K562 (cell line): ENCODE measurements around the gene PRKX. TPM values are rescaled to one million over a fixed set of nuclear protein-coding genes. Genes with fewer than 3 reads are reported as not detected.
"Not testable (repeated sequence)": the region's sequence is repeated elsewhere in the genome, so short reads cannot be mapped to it uniquely, and the experiment has no call there.

Experiments
- ATAC-seq: fragments of 200-7000 bp; cut with Tn5 transposase; 3 replicates; pipeline ENCODE4 v1.9.1; 2020; ENCODE audit warnings: moderate library complexity
- BruUV-seq: library from RNA; stranded (reverse); fragments of 400-500 nt; replicated peaks from 2 replicates; lab custom pipeline; 2021; lab: Mats Ljungman, UMichigan
- CTCF ChIA-PET: fragments of 300-600 bp; formaldehyde crosslinking; extraction: SDS; loops from one replicate; lab custom pipeline; 2021; ENCODE audit warnings: low intra/inter-chr PET ratio; lab: Yijun Ruan, JAX
- POLR2A ChIA-PET: fragments of 300-600, 350-650 bp; sonication (Branson Sonifier 250); formaldehyde crosslinking; extraction: SDS; loops from one replicate; lab custom pipeline; 2021; ENCODE audit warnings: antibody characterized with exemption, inconsistent platforms; lab: Yijun Ruan, JAX
- DNase-seq, 4 experiments: peaks; one replicate each; pipeline versions ENCODE4 v3.0.0 to v3.0.0-alpha.2; 2011 to 2018; ENCODE audit warnings: low spot score in 3 of 4, mixed read lengths in 3 of 4; ENCODE audit errors: extremely low read depth in 1 of 4
- FAIRE-seq: peaks from 2 replicates; lab custom pipeline; 2011; peaks lifted over from hg19 to GRCh38; lab: Jason Lieb, UNC
- H2AFZ ChIP-seq: 2 replicates; pipeline ENCODE4 v1.6.0; 2011; ENCODE audit warnings: low read depth, low read length, control low read depth, inconsistent platforms
- H3K27ac ChIP-seq: fragments of 200-600 bp; 3 replicates; pipeline ENCODE4 v1.8.0; 2011; ENCODE audit warnings: low read depth, mild to moderate bottlenecking, control low read depth, inconsistent platforms, low read length, moderate library complexity, mixed read lengths; ENCODE audit errors: extremely low read depth
- H3K27me3 ChIP-seq, 2 experiments: fragments of 300-600 bp in 1 of 2; 2 replicates in 1 of 2; 3 replicates in 1 of 2; pipeline versions ENCODE4 v1.6.0 to v1.8.0; 2011; ENCODE audit warnings: inconsistent platforms in 2 of 2, low read length in 2 of 2, mild to moderate bottlenecking in 1 of 2, mixed read lengths in 1 of 2, moderate library complexity in 1 of 2; ENCODE audit not compliant: control insufficient read depth in 2 of 2, insufficient read depth in 2 of 2
- H3K36me3 ChIP-seq: fragments of 300-600 bp; 3 replicates; pipeline ENCODE4 v1.8.0; 2011; ENCODE audit warnings: mild to moderate bottlenecking, low read length, inconsistent platforms; ENCODE audit not compliant: control insufficient read depth, insufficient read depth
- H3K4me1 ChIP-seq, 2 experiments: fragments of 200-600 bp in 1 of 2; replicated peaks in 1 of 2; 2 replicates in 1 of 2; 3 replicates in 1 of 2; pipeline versions ENCODE4 v1.5.1 to v1.8.0; 2011; ENCODE audit warnings: inconsistent platforms in 2 of 2, low read length in 2 of 2, mild to moderate bottlenecking in 1 of 2, mixed read lengths in 1 of 2, moderate library complexity in 1 of 2; ENCODE audit not compliant: control insufficient read depth in 2 of 2, insufficient read depth in 2 of 2
- H3K4me2 ChIP-seq: 2 replicates; pipeline ENCODE4 v1.6.1; 2011; ENCODE audit warnings: low read length, control low read depth, inconsistent platforms, mixed read lengths; ENCODE audit not compliant: insufficient read depth
- H3K4me3 ChIP-seq: fragments of 200-600 bp; sonication (generic), shearing (Covaris generic); 2 replicates; pipeline ENCODE4 v1.5.1; 2016; ENCODE audit warnings: control low read depth, inconsistent platforms
- H3K79me2 ChIP-seq: fragments of 200-600 bp; 3 replicates; pipeline ENCODE4 v1.8.0; 2011; ENCODE audit warnings: low read length, inconsistent platforms; ENCODE audit not compliant: control insufficient read depth, insufficient read depth
- H3K9ac ChIP-seq, 2 experiments: 2 replicates each; pipeline versions ENCODE4 v1.6.0 to v1.6.1; 2011; ENCODE audit warnings: low read depth in 2 of 2, low read length in 2 of 2, control low read depth in 1 of 2, inconsistent platforms in 1 of 2, mild to moderate bottlenecking in 1 of 2, mixed read lengths in 1 of 2; ENCODE audit not compliant: insufficient read depth in 1 of 2
- H3K9me1 ChIP-seq: one replicate; pipeline ENCODE4 v1.6.0; 2011; ENCODE audit warnings: inconsistent platforms, mild to moderate bottlenecking, low read length, moderate library complexity; ENCODE audit not compliant: control insufficient read depth, insufficient read depth
- H3K9me3 ChIP-seq: replicated peaks from 2 replicates; pipeline ENCODE4 v1.5.1; 2011; ENCODE audit warnings: low read depth, low read length, inconsistent platforms; ENCODE audit not compliant: control insufficient read depth, insufficient read depth
- H4K20me1 ChIP-seq: replicated peaks from 2 replicates; pipeline ENCODE4 v1.6.1; 2011; ENCODE audit warnings: low read length, inconsistent platforms, mixed read lengths; ENCODE audit not compliant: control insufficient read depth, insufficient read depth
- NRF1 ChIP-seq, 2 experiments: fragments of 450-650 bp; IDR thresholded peaks in 1 of 2; conservative IDR thresholded peaks in 1 of 2; 2 replicates each; pipeline ENCODE4 v1.6.1; 2014; ENCODE audit warnings: mild to moderate bottlenecking in 2 of 2
- WGBS: fragments of 100-300 bp; shearing (Covaris generic); methylation state at CpG from one replicate; pipeline ENCODE4 v1.1.6; 2016; ENCODE audit warnings: low coverage, mixed read lengths; ENCODE audit not compliant: insufficient coverage; ENCODE audit errors: missing lambda C conversion rate; 5-methylcytosine and 5-hydroxymethylcytosine counted together
- in situ Hi-C: fragments of 300-500 bp; cut with MboI; formaldehyde crosslinking; loops from 4 replicates; pipeline ENCODE4 v1.15.0; 2018; ENCODE audit warnings: inconsistent platforms, mixed read lengths
- intact Hi-C: fragments of 100-400 bp; cut with micrococcal nuclease; formaldehyde crosslinking; loops from 2 replicates; pipeline ENCODE4 v1.14.2; 2022
- polyA plus RNA-seq, 8 experiments: library from polyadenylated mRNA; depleted of rRNA in 4 of 8; stranded (reverse) in 5 of 8; unstranded in 3 of 8; fragments of >200 nt; fragmentation: Nextera tagmentation in 2 of 8; fragmentation: Illumina TruSeq in 1 of 8; extraction: Ambion mirVana in 2 of 8; extraction: Trizol in 1 of 8; gene quantifications; 2 replicates each; pipeline versions ENCODE4 v1.2.1 to v1.2.3, GENCODE V29; 2011 to 2014; ENCODE audit warnings: inconsistent platforms in 1 of 8, missing spikeins in 1 of 8
- total RNA-seq, 7 experiments: library from RNA; depleted of rRNA in 6 of 7; stranded (reverse); fragments of >200 nt in 6 of 7; fragmentation: Illumina TruSeq in 2 of 7; extraction: Trizol in 2 of 7; gene quantifications; 2 replicates each; pipeline versions ENCODE4 v1.2.1 to v1.2.3, GENCODE V29; 2011 to 2021; ENCODE audit warnings: low replicate concordance in 1 of 7

Gene PRKX
- total and polyA plus RNA-seq, 9 of the 15 experiments (the other 6 are each of a cell fraction or from before 2014, with no cell fraction given): 3.3 to 29.4 (median 23.7) TPM

GRCh38 chrX:3736536-3736935 is 23.1 kb upstream of the PRKX start:
- FAIRE-seq, ATAC-seq, H2AFZ ChIP-seq, H3K4me3 ChIP-seq, BruUV-seq, H3K79me2 ChIP-seq, H3K9me1 ChIP-seq, H3K9me3 ChIP-seq, H3K27me3 ChIP-seq, H3K27ac ChIP-seq, H4K20me1 ChIP-seq, POLR2A ChIA-PET, H3K36me3 ChIP-seq, CTCF ChIA-PET, H3K4me1 ChIP-seq, in situ Hi-C loops, intact Hi-C loops, H3K9ac ChIP-seq: not testable (repeated sequence)
- 6% methylated on average over 10 of the region's 11 CpGs for WGBS
- DNase-seq: peak in 1 of 4 experiments; percentile 8
- 0 out of 4 replicates have a peak, but pooled peaks of 1 of the 2 experiments have one; percentile 27 for TF ChIP-seq NRF1 (conservative IDR thresholded peaks at IDR 0.05 in 1 of 2, IDR thresholded peaks at IDR 0.05 in 1 of 2)
- peak overlapping the region; percentile 37 for H3K4me2 ChIP-seq

- H3K9me3 ChIP-seq, H3K36me3 ChIP-seq, H3K27ac ChIP-seq, CTCF ChIA-PET, H4K20me1 ChIP-seq, in situ Hi-C loops, H3K4me1 ChIP-seq, H3K9ac ChIP-seq, H3K4me2 ChIP-seq, FAIRE-seq, H3K79me2 ChIP-seq, H3K4me3 ChIP-seq, POLR2A ChIA-PET, ATAC-seq, intact Hi-C loops, H3K27me3 ChIP-seq, H2AFZ ChIP-seq, DNase-seq, BruUV-seq, H3K9me1 ChIP-seq: not testable (repeated sequence)
- 31% methylated on average over 6 of the region's 6 CpGs for WGBS
These were observed 22.4 kb upstream of the PRKX start for GRCh38 chrX:3735891-3736290.

DNA sequence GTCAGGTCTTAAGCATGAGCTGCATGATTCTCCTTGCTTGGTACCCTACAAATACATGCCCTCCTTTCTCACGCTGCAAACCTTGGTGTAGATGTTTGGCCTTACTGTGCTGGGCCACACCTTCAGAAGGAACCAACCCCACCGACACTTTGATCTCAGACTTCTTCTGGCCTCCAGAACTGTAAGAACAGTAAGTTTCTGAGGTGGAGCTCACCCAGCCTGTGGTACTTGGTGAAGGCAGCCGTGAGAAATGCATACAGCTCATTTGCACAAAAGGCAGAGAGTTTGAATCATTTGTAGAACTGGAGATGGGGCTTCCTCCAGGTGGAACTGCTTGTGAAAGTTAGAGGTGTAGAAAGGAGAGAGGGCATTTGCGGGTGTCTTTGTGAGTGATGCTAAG is 21.0 kb upstream of the PRKX start:
- H4K20me1 ChIP-seq, DNase-seq, H3K36me3 ChIP-seq, H3K9me3 ChIP-seq, H3K4me2 ChIP-seq, in situ Hi-C loops, H3K27ac ChIP-seq, CTCF ChIA-PET, H3K9ac ChIP-seq, H3K79me2 ChIP-seq, FAIRE-seq, H3K4me1 ChIP-seq, H3K9me1 ChIP-seq, H3K27me3 ChIP-seq, BruUV-seq, H3K4me3 ChIP-seq, H2AFZ ChIP-seq, intact Hi-C loops, ATAC-seq: not testable (repeated sequence)
- WGBS: 6% methylated on average over 4 of the region's 4 CpGs
- POLR2A ChIA-PET: interaction anchor here (0.8 kb wide), 1 partner anchor 14 kb away, joined by 4 read pairs; no protein-coding TSS in a partner anchor
